Right forelimb (tissue), 1 donor: ENCODE results near the gene CIDEB.
A peak's percentile ranks its signal among the peaks of the same experiment; 100 is the strongest.

Source experiments
- DNase-seq: peaks from one replicate; pipeline ENCODE4 v3.0.0-alpha.2; 2018

Gene CIDEB

GRCh38 chr14:24269368-24269767, 38.4 kb downstream of the CIDEB start:
- DNase-seq: no peak

- DNase-seq: no peak
These were observed 39.6 kb downstream of the CIDEB start for GRCh38 chr14:24268225-24268624.

DNA sequence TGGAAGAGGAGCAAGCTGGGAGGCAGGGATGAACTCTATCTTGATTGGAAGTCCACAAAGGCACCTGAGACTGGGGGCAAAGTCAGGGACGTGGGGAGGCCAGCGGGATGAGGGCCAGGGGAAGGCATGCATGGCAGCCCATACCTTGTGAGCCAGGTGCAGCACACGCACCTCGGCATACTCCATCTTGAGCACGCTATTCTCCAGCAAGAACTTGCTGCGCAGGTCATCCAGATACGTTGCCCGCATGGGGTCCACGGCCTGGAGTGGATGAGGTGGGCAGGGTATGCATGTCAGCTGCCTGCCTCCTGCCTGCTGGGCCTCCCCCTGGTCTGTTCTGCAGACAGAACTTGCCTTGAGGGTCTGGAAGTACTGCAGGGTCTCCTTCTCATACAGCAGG, 40.3 kb downstream of the CIDEB start:
- DNase-seq: no peak

- DNase-seq: no peak
These were observed 41.2 kb downstream of the CIDEB start for GRCh38 chr14:24266344-24267244.

GRCh38 chr14:24264298-24264697, 43.5 kb downstream of the CIDEB start:
- no peak for DNase-seq

GRCh38 chr14:24263848-24264247, 43.9 kb downstream of the CIDEB start:
- no peak for DNase-seq

DNA sequence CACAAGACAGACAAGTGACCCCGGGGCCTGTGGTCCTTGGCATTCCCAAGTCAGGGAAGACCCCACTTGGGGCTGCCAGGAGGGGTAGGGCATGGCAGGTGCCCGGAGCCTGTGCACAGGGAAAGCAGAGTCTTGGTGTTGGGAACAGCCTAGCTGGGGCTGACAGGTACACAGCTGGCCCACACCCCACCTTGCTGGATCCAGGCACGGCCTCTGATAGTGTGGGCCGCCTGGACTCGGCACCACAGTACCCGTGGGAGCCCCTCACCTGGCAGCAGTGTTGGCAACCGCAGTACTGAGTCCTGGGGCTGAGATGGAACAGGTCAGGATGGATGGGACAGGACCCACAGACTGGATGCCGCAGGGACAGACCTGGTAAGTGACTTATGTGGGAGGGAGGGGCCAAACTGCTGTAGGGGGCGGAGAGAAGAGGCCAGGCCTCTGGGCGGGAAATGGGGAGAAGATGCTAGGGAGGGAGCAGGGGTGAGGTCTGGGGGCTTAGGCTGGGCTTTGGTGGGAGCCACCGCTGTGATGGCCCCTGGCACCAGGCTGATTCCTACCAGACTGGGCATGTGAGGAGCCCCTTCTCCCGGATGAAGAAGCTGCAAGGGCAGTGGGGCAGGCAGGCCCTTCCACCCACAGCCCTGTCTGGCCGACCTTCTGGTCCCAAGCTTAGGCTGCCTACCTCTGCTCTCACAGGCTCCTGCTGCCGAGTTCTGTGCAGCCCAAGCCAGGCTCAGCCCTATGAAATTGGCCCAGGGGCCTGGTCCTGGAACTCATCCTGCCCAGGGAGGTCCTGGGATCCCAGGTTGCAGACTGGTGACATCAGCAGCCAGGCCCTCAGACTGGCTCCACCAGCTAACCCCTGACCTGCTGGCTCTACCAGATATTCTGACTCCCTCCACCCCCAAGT, 44.7 kb downstream of the CIDEB start, which contains the start of gene TGM1:
TSS of gene TGM1 (minus strand) at position 357 of the 913 bp plus-strand sequence. CDS start 825 bp downstream, outside the sequence.
- no peak for DNase-seq

GRCh38 chr14:24261969-24262327, 45.8 kb downstream of the CIDEB start:
- DNase-seq: no peak

- no peak for DNase-seq
These were observed 46.4 kb downstream of the CIDEB start for GRCh38 chr14:24261256-24261968.

GRCh38 chr14:24260780-24261157, 47.0 kb downstream of the CIDEB start:
- no peak for DNase-seq

DNA sequence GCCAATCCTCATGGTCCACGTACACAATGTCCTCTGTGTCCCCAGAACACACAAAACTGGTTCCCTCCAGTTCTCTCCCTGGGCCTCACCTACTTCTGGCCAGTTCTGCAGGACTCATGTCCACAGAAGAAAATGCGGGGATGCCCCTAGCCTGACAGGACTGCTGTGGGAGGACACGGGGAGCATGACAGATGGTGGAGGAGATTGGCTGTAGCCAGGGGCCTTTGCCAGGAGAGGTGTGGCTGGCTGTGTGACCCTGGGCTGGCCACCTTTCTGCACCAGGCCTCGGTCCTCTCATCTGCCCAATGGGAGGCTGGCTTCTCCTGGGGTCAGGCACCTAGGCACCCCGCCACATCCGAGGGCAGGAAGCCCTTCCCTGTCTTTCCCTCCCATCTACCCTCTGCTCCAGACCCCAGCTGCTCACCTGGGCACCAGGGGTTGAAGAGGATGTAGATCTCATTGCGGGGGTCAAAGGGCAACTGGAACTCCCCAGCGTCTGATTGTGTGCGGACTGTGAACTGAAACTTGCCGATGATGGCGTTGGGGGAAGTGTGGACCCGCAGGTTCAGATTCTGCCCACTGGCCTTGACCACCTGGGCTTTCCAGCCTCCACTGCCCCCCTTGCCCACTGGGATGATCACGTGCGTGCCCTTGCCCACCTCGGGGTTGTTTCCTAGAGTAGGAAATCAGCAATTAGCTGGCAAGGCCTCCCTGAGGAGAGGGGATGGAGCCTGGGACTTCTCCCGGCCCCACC, 47.6 kb downstream of the CIDEB start:
- no peak for DNase-seq

- DNase-seq: peak; percentile 67
These were observed 48.3 kb downstream of the CIDEB start for GRCh38 chr14:24259282-24260025.

DNA sequence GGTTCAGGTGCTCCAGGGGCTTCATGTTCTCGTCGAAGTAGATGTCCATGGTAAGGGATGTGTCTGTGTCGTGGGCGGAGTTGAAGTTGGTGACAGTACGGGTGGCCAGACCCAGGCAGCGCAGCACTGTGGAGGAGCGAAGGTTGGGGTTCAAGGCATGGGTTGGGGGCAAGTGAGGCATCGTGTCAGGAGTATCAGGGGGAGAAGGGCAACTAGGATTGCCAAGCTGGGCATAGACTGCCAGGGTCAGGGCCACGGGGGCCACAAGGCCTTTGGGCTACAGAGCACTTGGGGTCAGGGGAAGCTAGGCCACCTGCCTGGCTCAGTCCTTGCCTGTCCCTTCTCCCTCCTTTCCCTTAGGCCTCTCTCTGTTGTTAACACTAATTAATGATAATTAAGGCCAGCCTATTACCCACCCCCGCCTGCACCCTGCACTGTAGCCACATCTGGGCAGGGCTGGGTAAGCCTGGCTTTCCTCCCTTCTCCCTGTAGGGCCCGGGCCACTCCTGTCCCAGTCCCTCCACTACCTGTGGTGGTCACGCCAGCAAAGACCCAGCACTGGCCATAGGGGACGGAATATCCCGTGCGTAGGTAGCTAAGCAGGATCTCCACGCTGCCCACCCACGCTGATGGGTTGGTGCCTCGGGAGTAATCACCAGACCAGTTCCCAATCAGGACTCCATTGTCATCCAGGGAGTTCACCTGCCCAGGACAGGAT, 49.1 kb downstream of the CIDEB start:
- DNase-seq: no peak

GRCh38 chr14:24258119-24258518, 49.7 kb downstream of the CIDEB start:
- DNase-seq: no peak

GRCh38 chr14:24256960-24257359, 50.8 kb downstream of the CIDEB start:
- DNase-seq: no peak

- no peak for DNase-seq
These were observed 51.7 kb downstream of the CIDEB start for GRCh38 chr14:24255931-24256711.

- no peak for DNase-seq
These were observed 52.3 kb downstream of the CIDEB start for GRCh38 chr14:24255438-24255837.
